Endometrium (tissue), 2 donors: ENCODE results near the gene AOPEP.

Experiments
- FAIRE-seq: peaks from 2 replicates; lab custom pipeline; 2012; peaks lifted over from hg19 to GRCh38; lab: Jason Lieb, UNC
- donor health status: control.
- donor health status: control.

AOPEP gene

DNA sequence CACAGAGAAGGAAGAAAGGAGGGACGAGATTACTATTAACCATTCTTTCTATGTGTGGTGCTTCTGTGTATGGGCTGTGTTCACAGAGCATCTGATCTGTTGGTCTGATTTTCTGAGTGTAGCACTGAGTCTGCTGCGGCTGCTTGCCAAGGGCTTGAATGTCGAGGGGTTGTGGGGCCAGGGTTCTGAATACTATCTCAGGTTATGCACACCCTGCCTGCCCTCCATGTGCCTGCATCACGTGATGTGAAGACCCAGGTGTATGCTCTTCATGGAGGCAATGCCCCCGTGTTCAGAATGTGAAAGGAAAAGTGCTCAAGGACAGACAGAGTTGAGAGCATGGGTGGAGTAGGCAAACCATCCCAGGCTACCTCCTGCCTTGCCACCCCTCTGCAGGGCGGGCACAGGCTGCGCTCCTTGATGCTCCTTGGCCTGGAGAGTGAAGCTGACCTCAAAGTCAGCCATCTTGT, 336.1 kb downstream of the AOPEP start:
- no peak for FAIRE-seq

DNA sequence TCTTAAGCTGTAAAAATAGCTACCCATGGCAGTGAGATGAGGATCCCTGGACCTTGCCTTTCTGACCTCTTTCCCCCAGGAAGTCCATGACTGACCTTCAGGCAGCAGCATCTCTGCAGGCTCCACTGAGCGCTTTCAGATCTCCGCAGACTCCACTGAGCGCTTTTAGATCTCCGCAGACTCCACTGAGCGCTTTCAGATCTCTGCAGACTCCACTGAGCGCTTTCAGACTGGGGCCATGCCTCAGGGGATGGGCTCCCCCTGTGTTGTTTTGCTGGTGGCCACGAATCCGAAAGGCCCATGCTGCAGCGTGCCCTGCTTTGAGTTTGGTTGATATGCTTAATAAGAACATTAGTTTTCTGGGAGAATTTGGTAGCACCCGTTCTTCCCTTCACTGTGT, 336.8 kb downstream of the AOPEP start:
- FAIRE-seq = no peak

DNA sequence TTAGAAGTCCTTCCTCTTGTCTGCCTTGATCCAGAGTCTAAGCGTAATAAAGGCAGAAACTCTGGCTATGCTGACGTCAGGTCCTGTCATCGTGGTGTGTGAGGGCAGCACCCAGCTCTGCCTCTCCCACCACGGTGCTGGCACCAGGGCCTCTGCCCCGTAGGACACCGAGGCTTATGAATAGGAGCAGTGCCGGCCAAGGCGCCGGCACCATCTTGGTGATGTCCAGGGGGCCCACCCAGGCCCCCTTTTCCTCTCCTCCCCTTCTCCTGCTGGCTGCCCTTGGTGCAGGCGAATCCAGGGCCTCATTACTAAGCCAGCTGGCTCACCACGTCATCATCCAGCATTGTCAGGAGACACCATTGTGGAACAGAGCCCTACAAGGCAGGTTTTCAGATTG, 338.7 kb downstream of the AOPEP start:
- no peak for FAIRE-seq

DNA sequence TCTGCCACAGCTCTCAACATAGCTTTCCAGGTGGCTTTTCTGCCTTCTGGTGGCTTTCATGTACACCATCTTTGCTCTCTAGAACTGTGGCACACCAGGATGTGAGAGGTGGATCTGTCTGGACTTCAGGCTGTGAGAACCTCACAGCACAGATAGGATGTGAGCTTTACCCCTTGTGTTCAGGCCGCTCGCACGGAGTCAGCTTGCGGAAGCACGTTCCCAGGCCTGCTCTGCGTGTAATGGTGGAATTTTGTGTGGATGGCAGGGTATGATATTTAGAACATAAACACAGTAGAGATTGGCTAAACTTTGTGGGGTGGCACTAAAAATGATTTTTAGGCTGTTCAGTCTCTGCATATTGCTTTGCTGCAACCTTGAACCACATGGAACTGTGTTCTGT, 340.6 kb downstream of the AOPEP start:
- FAIRE-seq = no peak

DNA sequence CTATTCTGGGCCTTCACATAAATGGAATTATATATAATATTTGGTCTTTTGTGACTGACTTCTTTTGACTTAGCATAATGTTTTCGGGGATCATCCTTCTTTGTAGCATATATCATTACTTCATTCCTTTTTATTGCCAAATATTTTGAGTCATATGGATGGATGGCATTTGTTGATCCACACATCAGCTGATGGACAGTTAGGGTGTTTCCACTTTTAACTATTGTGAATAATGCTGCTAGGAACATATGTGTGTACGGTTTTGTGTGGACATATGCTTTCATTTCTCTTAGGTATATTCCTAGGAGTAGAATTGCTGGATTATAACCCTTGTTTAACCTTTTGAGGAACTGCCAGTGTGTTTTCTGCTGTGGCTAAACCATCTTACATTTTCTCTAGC, 341.4 kb downstream of the AOPEP start:
- FAIRE-seq = no peak

DNA sequence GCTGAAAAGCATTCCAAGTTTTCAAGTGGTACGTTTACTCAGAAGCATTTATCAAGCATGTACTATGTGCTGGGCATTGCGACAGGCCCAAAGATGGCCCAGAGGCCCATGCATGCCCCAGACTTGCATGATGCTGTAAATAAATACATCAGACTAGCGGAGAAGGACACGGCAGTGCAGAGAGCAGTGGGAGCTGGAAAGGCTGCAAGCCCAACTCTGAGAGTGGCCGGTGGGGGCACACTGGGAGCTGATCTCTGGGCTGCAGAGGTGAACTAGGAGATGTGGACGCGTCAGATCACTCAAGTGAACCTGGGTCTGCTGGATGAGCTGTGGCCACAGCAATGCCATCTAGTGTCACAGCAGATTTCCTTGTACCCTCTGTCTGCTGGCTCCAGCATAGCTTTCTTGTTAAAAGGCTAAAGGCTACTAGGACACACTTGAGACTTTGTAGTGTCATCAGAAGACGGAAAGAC, 344.1 kb downstream of the AOPEP start:
- no peak for FAIRE-seq

DNA sequence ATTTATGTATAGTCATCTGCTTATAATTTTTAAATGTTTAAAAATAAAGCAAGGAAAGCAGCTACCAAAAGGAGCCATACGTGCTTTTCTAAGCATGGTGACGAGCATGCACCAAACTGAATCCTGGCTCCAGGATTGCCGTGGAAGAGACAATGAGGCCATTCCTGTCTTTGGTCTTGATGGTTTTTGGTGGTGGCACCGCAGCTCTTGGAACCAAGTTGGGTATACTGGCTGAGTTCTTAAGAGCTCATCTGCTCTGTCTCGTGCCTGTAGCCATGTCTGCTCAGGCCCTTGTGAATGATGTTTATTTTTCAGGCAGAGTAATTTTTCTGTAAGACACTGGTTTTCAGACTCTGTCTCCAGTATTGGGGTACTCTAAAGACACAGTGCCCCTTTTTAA, 345.0 kb downstream of the AOPEP start:
- FAIRE-seq = no peak

DNA sequence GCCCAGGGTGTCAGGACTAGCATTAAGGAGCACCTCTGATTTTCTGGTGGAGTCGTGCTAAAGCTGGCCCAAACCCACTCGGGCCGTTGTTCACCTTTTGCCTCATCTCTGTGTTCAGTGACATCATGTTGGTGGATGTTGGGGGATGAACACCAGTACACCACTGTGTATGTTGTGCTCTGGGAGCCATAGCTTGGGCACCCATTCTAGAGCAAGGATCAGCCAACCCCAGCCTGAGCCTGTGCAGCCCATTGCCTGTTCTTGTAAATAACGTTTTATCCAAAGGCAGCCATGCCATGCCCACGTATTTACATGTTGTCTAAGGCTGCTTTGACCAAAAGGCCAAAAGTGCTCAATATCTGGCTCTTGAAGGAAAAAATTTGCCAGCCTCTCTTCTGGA, 345.4 kb downstream of the AOPEP start:
- FAIRE-seq = no peak

DNA sequence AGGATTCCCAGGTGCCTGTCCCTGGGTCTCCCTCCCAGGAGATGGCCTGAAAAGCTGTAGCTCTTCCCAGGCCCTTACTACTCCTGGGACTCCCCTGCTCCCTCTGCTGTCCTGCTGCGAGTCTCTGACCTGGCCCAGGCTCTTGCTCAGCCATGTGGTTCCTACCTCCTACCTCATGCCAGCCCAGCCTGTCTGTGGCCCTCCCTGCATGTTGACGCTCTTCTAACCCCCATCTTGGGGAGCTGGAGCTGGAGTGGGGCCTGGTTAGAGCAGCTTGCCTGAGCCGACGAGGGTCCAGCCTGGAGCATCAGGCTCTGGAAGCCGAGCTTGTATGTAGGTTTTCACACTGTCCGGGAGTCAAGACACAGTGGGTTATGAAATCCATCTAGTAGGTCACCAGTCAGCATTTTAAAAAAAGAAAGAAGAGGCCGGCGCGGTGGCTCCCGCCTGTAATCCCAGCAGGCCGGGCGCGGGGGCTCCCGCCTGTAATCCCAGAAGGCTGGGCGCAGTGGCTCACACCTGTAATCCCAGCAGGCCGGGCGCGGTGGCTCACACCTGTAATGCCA, 346.6 kb downstream of the AOPEP start:
- no peak for FAIRE-seq

DNA sequence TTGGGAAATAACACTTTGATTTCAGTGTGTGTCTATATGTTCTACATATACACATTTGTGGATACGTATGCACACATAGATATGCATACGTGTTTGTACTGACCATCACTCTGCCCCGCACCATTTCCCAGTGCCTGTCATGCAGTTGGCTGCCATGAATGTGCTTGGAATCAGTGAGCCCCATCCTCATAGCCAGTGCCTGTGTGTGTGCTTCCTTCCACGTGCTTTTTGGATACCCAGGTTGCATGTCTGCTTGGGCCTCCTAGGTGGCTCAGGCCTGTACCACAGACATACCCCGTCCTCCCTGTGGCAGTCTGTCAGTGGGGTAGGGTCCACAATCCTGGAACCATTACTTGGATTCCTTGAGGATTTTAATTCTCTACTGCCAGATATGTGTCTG, 347.4 kb downstream of the AOPEP start:
- FAIRE-seq = no peak

DNA sequence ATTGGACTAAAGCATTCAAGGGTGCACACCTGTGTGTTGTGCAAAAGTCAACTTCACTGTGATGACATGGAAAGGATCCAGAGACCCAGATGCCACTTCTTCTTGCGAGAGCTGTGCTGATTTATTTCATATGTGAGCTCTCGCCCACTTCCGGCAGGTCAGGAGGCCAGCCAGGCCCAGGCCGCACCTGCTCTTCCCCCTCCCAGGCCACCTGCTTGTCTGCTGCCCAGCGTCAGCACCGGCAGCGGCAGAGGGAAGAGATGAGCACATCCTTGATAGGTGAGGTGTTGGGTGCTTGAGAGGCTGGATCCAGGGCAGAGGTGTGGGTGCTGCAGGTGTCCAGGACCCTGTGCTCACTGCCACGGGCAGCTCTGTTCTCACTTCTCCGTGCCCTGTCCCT, 348.1 kb downstream of the AOPEP start:
- FAIRE-seq = no peak

DNA sequence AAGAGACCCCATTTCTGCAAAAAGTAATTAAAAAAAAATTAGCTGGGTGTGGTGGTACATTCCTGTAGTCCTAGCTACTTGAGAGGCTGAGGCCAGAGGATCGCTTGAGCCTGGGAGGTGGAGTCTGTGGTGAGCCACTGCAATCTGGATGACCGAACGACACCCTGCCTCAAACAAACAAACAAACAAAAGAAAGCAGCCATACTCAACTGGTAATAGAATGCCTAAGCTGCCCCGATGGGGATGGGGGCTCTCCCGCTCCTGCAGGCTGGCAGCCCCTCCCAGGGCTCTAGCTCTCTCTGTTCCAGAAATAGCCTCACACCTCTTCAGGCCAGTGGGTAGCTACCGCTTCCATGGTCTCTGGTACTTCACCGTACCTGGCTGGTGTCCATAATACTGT, 349.2 kb downstream of the AOPEP start:
- FAIRE-seq = no peak

DNA sequence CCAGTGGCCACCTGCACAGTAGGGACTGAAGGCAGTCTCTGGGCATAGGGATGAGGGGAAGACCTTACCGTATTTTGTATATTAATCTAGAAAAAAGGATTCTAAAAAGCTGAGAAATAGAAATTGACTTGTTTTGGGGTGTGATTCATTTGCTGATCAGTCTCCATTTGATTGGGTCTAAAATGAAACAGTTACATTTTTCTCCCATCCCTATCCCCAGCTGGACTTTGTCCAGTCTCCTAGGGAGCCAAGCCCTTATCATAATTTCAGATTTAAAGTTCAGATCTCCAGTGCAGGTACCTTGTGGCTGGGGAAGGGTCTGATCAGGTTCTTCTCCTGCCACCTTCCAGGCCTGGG, 350.2 kb downstream of the AOPEP start:
- FAIRE-seq = no peak

DNA sequence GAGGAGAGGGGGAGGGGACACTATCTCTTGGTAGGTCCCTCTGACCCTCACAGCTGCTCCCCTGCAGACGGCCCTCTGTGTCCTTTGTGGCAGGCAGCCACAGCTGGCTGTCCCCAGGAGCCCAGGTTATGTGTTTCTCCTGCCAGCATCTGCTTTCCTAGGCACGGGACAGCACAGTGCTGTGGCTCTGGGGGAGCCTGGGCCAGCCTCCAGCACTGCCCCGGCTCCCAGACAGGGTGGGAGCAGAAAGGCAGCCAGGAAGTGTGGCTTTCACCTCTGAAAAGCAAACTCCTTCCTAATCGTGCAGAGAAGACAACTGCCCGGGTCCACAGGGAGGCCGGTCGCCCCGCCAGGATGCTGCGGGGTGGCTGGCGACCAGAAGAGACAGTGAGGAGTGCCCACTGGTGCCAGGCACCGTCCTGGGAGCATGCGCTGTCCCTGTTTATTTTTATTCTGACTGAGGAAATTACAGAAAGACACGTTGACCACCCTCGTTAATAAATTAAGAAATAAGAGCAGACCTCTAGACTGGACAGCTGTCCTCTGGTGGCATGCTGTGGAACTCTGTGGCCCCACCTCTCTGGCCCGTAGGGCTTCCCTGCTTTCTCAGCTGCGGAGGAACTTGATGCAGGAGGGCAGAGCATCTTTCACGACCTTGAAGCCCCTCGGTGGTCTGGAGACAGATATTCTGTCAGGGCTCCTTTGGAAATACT, 350.7 kb downstream of the AOPEP start:
- no peak for FAIRE-seq

DNA sequence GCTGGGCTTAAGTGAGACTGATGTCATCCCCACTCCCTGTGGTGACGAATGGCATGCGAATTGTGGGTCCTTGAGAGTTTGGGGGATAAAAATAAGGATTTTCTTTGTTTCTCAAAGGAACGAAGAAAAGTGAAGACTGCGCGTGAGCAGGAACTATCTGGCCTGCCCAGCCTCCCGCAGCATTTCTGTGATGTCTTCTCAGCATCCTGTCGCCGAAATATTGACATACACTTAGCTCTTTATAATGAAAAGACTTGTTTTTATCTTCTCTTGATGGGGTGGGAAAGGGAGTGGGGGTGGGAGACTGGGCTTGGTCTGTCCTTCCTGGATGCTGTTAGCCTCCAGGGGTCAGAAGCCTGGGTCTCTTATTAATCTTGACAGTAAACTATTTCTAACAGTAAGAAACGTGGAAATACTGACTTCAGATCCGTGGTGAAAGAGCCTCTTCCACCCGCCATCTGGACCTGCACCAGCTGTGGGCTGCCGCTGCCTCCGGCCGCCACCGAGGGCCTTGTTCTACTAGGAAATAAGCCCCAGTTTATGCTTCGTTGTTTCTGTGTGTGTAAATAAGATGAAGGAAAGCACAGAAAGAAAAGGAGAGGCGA, 351.4 kb downstream of the AOPEP start:
- no peak for FAIRE-seq

DNA sequence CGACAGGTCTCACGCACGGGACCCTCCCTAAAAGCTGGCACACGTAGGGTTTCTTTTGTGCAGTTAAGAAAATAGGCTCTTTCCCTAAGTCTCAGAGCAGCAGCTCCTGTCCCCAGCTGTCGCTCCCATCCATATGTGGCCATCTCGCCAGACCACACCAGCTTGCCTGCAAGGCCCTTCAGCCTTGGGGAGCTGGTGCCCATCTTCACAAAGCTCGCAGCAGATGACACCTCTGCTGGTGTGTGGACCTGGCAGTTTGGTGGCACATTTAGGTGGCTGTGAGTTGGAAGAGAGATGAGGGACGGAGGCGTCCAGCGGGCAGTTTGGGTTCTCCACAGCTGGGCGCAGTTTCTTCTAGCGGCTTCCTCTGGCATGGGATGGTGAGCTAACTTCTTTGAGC, 352.0 kb downstream of the AOPEP start:
- FAIRE-seq = no peak

DNA sequence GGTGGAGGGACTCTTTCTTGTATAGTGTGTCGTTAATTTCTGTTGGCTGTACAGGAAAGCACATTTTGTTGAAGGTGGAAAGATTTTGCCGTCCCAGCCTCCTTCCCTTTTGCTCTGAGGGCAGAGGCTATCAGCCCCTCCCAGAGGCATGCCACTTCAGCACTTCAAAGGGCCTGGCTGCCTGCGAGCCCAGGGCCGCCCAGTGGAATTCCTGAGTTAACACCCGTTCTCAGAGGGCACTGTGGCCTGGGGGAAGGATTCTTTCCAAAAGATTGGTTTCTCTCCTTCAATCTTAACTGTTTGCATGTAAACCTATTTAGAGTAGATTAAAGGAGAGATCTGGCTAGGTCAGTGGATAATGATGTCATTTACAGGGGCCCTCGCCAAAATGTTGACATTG, 352.4 kb downstream of the AOPEP start:
- no peak for FAIRE-seq

DNA sequence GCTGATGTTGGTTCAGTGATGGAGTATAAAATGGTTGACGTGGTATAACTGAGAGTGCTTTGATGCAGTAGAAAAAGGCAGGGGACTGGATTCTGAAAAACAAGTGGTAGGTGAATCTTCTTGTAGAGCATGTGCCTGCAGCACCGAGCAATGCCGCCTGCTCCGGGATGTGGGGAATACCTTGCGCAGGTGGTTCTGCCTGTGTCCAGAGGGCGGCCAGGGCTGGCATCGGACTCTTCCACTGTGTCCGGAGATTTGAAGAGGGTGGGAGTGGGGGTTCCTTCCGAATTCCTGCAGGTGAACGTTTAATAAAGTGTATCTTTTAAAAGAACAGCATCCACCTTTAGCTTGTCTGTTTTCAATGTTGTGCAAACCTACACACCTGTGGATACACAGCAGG, 353.0 kb downstream of the AOPEP start:
- no peak for FAIRE-seq

DNA sequence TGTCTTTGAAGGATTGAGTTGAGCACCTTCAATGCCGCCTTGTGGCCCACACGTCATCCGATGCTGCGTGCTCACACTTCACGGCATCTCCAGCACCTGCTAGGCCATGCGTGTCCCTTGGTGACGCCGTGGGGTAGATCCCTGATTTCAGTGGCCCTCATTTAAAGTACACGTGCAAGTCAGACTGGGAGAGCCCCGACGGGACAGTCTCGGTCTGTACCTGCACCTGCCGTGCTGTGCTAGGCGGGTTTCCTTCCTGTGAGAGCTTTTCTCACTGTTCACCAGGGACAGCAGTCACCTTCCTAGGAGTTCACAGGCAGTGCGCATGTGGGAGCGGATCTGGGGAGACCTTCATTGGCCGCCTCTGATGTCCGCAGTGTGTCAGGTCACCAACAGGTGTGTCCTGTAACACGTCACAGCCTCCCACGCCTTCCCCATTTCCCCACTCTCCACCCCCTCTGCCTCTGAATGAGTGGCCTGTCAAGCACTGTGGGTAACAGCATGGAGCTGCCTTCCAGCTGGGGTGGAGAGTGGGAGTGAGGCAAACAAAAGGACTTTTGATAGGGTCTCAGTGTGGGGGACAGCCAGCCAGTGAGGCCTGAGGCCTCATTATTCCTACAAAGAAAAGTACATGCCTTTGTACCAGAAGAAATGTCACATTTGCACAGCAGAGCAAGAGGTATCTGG, 354.6 kb downstream of the AOPEP start:
- no peak for FAIRE-seq

DNA sequence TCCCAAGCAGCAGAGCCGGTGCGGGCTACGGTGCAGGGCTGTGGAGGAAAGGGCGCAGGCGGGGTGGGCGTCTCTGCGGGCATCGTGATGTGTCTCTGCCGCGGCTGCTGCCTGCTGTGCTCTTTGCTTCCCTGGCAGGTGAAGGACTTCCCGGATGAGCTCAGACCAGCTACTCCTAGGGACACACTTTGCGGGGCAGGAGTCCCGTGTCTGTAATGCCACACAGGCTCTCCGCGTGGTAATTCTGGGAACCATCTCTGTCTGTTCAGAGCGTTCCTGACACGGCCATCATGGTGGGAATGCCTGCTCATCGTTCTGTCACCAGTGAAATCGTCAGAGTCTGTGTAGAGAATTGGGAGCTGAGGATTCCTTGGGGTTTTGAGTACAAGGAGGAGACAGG, 355.5 kb downstream of the AOPEP start:
- FAIRE-seq = no peak

DNA sequence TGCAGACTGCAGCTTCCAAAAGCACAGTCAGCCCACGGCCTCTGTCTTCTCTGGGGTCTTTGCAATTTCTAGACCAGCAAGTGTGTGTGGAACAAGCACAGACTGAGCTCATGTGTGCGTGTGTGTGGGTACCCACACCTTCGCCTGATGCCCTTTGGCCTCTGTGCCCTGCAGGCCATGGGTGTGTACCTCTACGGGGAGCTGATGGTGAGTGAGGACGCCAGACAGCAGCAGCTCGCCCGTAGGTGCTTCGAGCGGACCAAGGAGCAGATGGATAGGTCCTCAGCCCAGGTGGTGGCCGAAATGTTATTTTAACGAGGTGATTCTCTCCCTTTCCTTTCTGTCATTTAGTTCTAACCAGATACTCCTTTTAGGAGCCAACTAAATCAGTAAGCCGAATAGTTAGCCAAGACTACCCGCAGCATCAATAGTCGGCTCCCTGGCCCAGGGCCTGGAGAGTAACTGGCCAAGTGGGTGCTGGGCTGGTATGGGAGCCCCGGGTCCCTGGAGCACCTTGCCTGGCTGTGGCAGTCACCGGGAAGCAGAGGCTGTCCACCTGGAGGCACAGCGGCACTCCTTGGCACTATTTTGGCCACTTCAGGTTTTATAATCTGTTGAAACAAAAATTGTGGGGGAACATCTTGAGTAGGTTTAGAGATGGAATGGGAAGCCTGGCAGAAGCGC, 356.0 kb downstream of the AOPEP start:
- no peak for FAIRE-seq

DNA sequence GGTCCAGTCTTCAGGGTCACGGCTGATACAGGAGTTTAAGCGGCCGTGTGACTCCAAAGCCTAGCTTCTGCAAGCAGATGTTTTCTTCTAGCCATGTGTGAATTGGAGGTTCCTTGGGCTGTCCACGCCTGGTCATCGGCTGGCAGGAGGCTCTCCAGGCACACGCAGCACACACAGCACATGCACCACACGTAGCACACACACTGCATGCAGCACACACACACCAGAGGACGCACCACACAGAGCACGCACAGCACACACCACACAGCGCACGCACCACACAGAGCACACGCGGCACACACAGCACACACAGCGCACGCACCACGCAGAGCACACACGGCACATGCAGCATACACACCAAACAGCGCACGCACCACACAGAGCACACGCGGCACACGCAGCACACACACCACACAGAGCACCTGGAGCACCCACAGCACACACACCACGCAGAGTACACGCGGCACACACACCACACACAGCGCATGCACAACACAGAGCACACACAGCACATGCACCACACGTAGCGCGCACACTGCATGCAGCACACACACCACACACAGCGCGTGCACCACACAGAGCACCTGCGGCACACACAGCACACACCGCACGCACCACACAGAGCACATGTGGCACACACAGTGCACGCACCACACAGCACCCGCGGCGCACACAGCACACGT, 356.7 kb downstream of the AOPEP start:
- no peak for FAIRE-seq
